T-helper 1 cell treated with Interleukin-12 subunit alpha and Interleukin-12 subunit beta and Interleukin-4 antibody, amounts not matched to agents 30 ng/mL and 1 ng/mL, for 36 hours (primary cell): ENCODE data around the gene CIITA. TPM values are rescaled to one million over a fixed set of nuclear protein-coding genes. Genes with fewer than 3 reads are reported as not detected.

ENCODE experiments used
- intact Hi-C: fragments of 100-400 bp; cut with micrococcal nuclease; formaldehyde crosslinking; loops from one replicate; pipeline ENCODE4 v1.15.1; 2024
- total RNA-seq: library from RNA; stranded (reverse); gene quantifications from 2 replicates; pipeline ENCODE4 v1.2.3, GENCODE V29; 2022

The CIITA gene
- total RNA-seq, 1 donor from 2014 or later = 67.8 TPM

- intact Hi-C loops = no loop called here
Measured at GRCh38 chr16:10847176-10847575, 29.8 kb upstream of the CIITA start.

- intact Hi-C loops = no loop called here
Measured at GRCh38 chr16:10849736-10850477, 27.1 kb upstream of the CIITA start.

DNA sequence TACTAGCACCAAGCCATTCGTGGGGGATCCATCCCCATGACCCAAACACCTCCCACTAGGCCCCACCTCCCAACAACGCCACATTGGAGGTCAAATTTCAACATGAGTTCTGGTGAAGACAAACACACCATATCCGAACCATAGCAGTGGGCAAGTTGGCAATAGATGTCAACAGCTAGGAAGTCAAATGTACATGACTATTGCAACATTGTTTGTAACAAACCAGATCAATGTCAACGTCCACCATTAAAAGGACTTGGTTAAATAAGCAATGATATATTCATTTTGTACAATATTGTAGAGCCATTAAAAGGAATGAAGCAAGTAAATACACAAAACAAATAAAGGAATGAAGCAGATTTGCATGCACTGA is 26.5 kb upstream of the CIITA start:
- intact Hi-C loops = no loop called here

DNA sequence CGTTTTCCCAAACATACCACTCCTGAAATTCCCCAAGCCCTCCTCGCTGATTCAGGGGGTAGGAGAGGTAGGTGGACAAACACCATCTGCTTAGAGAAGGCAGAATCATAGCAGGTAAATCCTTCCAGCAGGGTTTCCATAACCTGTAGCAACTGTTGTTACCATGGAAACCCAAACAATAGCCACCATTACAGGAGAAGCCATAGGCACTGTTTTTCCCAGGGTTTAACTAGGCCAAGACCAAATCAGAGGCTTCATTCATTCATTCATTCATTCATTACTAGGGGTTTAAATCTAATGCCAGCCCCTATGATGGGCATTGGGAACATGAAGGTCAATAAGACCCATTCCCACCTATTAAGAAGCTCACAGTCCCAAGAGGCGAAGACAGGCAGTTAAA is 25.5 kb upstream of the CIITA start:
- intact Hi-C loops = no loop called here

GRCh38 chr16:10852286-10852685 is 24.7 kb upstream of the CIITA start:
- intact Hi-C loops = loop anchor here (2.0 kb wide), 1 partner anchor 27 kb away; no protein-coding TSS in a partner anchor

- intact Hi-C loops = loop anchor here (2.0 kb wide), 1 partner anchor 26 kb away; no protein-coding TSS in a partner anchor
Measured at GRCh38 chr16:10852948-10853347, 24.1 kb upstream of the CIITA start.

DNA sequence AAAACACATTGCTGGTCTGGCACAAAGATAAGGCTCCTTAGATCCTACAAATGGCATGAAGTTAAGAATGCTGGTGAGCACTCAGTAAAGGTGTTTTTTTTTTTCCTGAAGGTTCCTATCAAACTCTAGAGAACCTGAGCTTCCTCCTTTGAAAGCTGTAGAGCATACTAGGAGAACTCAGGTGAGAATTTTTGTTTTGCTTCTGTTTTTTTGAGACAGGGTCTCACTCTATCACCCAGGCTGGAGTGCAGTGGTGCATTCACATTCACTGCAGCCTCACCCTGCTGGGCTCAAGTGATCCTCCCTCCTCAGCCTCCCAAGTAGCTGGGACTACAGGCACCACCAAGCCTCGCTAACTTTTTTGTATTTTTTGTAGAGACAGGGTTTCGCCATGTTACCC is 21.0 kb upstream of the CIITA start:
- intact Hi-C loops = no loop called here

- intact Hi-C loops = no loop called here
Measured at GRCh38 chr16:10858203-10858602, 18.8 kb upstream of the CIITA start.

GRCh38 chr16:10859020-10859419 is 18.0 kb upstream of the CIITA start:
- intact Hi-C loops = no loop called here

- intact Hi-C loops = no loop called here
Measured at GRCh38 chr16:10859658-10860057, 17.3 kb upstream of the CIITA start.

DNA sequence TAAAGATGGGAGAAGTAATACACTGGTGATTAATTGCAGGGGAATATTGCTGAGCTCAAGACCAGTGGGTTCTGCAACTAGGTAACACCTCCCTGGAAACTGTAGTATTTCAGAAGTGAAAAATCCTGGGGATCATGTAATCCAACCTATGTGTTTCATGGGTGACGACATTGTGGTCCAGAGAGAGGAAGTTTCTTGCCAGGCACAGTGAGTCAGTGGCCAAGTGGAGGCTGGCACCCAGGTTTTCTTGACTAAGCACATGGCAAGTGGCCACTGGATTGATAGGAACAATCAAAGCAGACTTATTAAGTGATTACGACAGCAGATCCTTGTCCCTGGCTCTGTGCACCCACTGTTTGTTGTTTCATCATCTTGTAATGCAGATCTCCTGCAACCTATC is 14.6 kb upstream of the CIITA start:
- intact Hi-C loops = no loop called here

GRCh38 chr16:10865991-10866966 is 10.7 kb upstream of the CIITA start:
- intact Hi-C loops = no loop called here

- intact Hi-C loops = no loop called here
Measured at GRCh38 chr16:10867199-10867598, 9.8 kb upstream of the CIITA start.

DNA sequence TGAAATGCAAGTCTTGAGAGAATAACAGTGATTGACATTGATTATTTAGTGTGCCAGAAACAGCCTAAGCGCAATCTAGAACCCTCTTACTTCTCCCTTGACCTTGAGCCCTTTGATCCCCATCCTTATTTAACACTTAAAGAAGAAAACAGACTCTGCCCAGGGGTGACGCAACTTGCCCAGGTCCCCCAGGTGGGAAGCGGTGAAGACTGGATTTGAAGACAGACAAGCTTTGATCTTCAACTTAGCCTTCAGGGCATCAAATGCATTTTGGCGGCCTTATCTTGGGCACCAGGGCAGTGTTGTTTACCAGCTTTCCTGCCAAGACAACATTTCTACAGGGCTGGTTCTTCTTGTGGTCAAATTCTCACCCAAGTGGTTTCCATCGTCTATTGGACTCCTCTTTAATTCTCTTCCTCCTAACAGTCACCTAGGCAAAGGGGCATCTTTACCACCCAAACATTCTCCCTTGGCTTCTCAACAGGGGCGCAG is 8.9 kb upstream of the CIITA start:
- intact Hi-C loops = no loop called here

DNA sequence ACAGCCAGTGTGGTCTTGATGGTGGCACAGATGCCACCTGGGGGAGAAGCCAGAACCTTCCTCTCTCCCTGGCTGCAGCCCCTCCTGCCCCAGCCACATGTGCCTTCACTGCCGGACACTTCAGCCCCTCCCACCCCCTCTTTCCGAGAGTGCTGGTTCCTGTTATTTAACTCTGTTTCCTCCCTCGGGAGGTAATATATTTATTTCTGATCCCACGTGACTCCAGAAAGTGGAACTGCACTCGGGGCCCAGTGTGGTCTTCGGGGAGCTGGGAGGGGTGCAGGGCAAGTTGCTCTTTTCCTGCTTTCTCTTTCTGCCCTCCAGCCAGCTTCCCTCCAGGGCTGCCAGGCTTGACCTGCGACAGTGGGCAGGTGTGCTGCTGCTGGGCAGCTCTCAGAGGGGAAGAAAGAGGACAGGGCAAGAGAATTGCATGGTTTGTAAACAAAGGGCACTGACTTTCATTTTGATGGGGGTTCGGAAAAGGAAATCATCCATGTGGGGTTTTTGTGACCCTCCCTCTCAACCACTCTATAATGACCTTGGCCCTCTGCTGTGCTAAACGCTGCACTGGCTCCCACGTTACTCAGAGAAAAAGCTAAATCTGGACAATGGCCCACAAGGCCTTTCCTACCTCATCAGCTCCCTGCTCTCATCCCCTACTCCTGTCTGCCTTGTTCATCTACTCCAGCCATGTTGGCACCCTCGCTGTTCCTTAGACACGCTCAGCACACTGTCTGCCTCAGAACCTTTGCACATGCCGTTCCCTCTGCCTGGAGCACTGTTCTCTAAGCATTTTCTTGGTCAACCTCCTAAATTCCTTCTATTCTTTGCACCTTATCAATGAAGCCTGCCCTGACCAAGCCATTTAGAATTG is 8.2 kb upstream of the CIITA start:
- intact Hi-C loops = no loop called here

DNA sequence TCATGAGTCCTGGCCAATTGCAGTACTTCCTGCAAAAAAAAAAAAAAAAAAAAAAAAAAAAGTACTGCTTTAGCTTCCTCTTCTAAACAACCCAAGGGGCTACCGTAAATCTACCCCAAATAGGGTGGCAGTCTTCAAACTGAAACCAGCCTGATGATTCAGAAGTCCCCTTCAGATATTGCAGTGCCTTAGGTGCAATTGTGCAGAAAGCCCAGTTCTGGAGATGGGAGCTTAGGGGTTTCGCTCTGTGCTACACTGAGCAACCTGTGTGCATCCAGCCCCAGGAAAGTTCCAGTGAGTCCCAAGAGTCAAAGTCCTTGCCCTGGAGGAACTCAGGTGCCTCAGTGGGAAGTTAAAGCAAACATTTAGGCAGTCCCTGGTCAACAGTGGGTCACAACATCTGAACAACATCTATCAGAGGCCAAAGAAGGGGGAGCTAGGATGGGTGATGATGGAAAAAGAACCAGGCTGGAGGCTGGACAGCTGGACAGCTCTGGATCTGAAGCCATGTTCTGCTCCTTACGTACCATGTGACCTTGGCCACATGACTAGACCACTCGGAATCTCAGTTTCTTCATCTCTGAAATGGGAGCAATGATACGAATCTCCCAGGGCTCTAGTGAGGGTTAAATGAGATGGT is 6.7 kb upstream of the CIITA start:
- intact Hi-C loops = loop anchor here (2.0 to 10.0 kb wide), 8 partner anchors 35 to 1045 kb away; partner anchors contain the start of genes GSPT1, SNN and SOCS1

GRCh38 chr16:10870808-10871156 is 6.2 kb upstream of the CIITA start:
- intact Hi-C loops = loop anchor here (1.0 to 10.0 kb wide), 9 partner anchors 10 to 1044 kb away; partner anchors contain the start of genes GSPT1, SNN and SOCS1

DNA sequence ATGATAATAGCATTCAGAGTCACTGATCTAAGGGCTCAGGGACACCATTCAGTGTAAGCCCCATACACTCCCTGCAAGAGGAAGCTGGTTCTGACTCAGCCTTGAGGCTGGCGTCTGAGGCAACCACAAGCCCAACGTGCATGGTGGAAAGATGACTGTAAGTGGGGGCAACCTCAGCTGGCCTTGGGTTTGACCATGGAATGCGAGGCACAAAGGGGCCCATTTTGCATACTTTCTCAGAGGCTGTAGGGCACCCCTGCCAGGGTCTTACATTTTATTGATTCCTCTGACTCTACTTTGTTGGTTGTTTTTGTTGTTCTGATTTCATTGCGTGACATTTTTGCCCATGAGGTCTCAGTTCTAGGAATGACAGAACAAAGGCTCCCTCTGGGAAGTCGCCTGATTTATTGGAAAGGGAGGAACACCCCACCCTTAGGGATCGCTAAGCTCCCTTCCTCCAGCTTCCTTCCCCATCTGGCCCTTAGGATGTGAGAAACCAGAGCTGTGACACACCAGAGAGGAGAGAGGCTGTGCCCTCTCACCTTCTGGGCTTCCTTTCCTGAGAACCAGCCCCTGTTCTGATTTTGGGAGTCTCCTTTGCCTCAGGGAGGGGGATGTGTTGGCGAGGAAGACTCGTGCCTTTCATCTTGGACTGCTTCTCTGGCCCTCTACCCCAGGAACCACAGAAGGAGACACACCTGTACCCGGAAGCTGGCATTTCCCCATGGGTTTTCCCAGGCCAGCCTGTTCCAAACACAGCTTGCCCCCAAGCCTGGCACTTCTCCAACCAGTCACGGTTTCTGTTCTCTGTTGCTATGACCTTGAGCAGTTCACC is 5.6 kb upstream of the CIITA start:
- intact Hi-C loops = loop anchor here (1.0 to 10.0 kb wide), 9 partner anchors 9 to 1043 kb away; partner anchors contain the start of genes GSPT1, SNN and SOCS1

DNA sequence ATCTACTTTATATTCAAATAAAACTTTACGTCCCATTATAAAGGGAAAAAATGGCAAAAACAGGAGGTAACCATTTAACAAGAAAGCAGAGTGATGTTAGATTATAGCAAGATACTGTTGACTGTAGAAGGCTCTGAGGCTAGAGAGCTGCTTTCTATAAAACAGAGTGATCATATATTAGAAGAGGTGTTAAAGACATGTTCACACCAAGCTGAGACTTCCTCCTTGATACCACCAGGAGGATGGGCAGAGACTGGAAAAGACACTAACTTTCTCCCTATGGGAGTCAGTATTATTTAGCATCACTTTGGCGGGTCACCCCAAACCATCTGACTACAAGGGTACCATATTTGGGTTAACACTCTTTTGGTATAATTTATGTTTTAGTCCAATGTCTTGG is 687 bp upstream of the CIITA start:
- intact Hi-C loops = loop anchor here (5.0 to 10.0 kb wide), 7 partner anchors 102 to 1038 kb away; partner anchors contain the start of genes GSPT1, SNN and SOCS1
